Cortex of kidney (tissue), 1 donor: ENCODE data around the gene SLC4A1AP.

Experiments
- DNase-seq: peaks from one replicate; lab custom pipeline; 2025; lab: John Stamatoyannopoulos, UW

Gene SLC4A1AP

DNA sequence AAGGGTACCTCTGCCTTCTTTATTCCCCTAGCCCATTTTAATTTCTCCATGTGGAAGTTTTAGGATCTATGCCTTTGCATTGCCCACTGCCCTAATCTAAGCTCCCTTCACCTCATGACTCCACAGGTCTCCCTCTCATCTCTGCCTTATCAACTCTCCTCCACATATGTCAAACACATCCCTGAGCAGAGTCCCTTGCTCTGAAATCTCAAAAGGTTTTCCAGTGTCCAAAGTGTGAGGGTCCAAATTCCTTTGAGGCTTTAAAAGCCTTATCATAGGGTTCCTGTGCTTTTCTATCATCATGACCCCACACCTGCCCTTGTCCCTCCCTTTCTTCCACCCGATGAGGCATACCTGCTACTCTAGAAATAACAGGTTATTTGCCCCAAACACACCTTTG is 38.6 kb downstream of the SLC4A1AP start:
- no peak for DNase-seq

DNA sequence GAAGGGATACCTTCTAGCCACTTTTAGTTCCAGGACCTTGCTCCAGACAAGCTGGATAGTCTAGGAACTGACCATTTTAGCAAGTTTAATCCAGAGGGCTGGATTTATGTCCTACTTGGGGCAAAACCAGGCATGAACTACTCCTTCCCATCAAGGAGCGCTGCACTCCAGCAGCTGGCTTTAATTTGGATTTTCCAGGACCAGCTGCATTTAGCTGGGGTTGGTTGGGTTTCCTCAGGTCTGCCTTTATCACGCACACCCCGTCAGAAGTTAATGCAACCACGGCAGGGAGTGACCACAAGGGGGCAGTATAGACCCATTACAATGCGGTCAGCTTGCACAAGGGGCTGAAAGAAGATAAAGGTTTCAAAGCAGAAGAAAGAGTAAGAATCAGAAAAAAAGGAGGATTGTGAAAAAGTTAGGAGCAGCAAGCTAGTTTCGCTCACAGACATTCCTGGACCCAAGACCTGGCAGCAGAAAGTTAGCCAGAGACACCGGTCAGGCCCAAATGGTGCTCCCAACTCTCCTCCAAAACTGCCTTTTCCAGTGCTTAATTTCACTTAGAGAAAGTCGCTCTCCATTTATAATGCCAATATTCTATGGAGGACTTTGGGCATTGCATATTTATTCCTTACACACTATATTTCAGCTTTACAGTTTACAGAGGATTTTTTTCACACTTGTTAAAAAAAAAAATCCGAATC is 40.1 kb downstream of the SLC4A1AP start:
- no peak for DNase-seq

DNA sequence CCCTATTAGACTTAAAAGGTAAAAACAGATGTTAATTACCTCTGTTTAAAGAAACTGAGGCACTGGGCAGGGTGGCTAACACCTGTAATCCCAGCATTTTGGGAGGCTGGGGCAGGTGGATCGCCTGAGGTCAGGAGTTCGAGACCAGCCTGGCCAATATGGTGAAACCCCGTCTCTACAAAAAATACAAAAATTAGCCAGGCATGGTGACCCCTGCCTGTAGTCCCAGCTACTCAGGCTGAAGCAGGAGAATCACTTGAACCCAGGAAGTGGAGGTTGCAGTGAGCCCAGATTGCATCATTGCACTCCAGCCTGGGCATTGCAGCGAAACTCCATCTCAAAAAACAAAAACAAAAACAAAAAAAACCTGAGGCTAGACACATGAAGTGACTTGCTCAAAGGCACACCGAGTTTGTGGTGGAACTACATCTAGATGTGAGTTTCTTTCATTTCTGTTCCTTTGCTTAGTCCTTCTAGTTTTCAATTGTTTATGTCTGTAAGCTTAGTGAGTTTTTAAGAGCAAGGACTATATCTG is 40.7 kb downstream of the SLC4A1AP start:
- no peak for DNase-seq

DNA sequence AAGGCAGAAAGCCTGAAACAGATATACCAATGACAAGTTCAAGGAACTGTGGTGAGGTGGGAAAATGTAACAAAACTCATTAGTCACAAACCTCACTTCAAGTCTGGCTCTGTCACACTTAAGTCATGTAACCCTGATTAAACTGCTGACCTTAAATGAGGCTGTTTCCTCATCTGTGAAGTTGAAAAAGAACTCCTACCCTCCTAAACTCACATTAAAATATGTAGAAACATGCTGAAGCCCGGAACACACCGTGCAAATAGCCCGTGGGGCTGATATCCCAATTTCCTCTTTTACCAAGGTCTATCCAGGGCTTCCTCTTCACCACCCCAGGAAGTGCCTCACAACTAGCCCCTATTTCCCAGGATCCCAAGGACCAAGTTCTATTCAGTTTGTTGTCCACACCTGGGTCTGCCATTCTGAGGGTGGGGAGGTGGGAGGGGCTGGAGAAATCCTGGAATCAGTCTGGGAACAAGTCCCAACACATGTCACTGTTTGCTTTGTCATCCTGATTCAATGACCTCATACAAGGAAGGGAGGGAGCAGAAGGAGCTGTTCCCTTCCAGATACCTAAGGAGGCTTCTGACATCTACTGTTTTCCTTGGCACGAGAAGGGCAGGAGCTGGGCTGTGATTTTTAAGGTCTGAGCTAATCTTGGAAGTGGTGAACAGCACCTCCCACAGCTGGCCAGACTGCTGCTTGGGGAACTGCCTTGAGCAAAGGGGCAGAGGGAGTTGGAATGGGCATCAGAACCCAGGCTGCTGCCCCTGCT is 42.3 kb downstream of the SLC4A1AP start:
- DNase-seq, result no peak

DNA sequence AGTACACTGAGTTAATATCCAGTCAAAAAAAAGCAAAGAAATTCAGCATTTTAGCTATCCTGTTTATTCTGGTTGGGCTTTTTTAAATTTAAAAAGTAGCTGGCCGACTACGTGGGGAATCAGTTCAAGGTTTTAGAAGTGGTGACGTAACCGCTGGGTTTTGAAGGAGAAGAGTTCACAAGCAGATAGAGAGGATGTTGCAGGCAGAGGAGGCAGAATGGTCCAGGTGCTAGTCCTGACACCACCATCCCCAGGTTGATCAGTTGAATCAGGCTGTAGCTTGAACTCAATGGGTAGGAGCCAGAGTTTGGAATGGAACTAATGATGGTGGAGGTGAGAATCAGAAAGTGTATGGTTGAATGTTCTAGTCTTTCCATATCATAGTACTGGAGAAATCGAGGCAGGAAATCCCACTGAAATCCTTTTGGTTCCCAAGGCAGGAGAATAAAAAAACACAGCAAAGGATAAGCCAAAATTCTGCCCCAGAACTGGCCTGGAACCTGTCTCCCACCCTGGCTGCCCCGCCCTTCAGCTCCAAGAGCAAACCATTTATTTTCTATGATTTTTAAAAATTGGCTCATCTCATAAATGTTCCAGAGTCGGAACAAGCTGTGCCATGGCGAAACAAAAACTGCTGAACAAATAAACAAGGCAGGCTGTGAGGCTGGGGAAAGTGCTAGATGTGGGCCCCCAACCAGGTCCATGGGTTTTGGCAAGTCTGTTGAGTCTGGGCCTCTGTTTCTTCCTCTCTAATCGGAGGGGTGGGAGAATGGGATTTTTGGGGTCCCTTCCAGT is 44.0 kb downstream of the SLC4A1AP start:
- DNase-seq, result no peak

DNA sequence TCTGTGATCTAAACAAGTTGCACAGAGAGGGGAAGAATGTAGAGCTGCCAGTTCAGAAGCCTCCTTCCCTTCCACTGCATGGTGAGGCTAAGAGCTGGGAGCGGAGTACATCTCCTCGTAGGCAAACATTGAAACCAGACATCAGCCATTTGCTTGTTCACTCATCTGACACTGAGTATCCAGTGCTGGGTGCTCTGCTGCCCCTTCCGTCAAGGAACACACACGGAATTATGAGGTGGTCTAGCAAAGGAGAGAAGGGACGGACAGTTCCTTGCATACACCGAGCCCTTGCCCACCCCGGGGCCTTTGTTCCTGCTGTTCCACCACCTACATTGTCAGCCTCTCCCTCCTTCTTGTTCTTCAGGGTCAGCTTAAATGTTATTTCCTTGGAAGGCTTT is 44.6 kb downstream of the SLC4A1AP start:
- no peak for DNase-seq

DNA sequence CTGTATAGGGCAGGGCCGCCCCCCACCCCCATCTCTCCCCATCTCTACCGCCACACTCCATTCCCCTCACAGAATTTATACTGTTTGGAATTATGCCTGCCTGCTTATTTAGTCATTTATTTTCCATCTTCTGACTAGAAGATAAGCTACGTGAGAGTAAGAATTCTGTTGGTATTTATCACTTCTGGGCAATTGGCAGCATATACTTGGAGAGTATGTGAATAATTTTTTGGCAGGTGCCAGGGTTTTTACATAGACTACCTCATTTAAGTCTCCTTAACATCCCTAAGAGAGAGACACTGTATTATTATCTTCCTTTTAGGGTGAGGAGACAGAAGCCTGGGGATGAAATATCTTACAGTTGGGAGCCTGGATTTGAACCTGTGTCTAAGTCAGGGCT is 45.0 kb downstream of the SLC4A1AP start:
- DNase-seq, result no peak

DNA sequence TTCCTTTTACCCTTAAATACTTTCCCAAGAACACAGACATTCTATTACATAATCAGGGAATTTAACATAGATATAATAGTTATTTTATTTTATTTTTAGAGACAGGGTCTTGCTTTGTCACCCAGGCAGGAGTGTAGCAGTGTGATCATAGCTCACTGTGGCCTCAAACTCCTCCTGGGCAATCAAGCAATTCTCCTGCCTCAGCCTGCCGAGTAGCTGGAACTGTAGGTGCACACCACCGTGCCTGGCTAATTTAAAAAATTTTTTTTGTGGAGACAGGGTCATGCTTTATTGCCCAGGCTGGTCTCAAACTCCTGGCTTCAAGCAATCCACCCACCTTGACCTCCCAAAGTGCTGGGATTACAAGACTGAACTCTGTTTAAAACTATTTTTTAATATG is 45.6 kb downstream of the SLC4A1AP start:
- DNase-seq, result no peak

DNA sequence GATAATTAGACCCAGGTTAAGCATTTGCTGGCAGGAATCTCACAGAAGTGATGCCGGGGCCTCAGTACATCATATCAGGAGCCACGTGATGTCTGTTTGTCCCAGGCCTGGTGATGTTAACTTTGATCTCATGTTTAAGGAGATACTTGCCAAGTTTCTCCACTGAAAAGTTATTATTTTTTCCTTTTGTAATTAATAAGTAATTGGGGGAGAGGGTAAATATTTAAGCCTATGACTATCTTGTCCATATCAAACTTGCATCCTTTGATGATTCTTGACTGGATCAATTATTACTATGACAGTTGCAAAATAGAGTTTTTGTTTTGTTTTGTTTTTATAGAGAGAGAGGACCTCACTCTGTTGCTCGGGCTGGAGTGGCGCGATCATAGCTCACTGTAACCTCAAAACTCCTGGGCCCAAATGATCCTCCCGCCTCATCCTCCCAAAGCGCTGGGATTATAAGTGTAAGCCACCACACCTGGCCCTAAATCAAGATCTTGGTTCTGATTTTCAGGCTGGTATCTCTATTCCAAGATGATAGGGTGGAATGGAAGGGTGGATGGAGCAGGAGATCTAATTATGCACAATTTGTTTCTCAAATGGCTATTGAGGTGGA is 46.4 kb downstream of the SLC4A1AP start:
- DNase-seq, result no peak

DNA sequence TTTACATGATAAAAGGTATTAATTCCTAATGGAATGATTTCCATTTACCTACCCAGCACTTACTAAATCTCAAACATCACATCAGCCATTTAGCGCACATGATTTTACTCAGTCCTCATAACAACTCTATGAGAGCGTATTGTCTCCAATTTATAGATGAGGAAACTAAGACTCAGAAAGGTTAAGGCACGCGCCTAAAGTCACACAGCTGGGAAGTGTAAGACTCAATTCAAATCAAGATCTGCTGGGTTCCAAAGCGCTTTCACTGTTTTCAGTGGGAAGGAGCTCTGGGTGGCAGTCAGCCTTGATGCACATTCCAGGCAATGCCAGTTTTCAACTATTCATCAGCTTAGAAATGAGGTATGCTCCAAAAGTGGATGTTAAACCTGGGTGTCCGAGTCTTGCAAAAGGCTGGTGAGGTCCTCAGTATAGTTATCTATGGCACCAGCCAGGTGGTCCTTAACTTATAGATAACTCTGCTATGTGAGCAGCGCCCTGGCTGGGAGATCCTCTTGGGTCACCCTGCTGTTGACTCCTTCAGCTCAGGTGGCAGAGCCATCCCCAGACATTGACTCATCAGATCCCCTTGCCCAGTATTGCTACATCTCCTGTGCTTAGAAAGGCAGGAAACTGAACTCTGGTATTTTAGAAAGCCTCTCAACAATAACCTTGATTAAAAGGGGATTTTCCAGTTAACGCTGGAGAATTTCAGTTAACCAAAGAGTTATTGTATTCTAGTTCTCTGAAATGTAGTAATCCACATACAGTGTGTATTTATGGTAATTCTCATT is 47.1 kb downstream of the SLC4A1AP start:
- no peak for DNase-seq

DNA sequence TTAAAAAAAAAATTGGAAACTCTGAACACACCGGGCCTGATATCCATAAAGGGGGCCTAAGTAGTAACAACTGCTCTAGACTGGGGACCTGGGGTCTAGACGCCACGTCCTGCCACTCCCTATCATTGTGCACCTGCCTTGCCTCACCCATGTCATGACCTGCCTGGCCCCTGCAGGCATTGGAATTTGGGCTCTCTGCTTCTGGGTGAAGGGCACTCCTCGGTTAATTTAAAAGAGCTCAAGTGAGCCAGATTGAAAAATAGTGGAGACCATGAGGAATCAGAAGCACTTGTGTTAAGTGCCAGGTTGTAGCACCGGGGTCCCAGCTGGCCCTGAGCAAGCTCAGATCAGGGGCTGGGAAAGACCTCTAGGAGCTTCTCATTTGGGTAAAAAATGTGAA is 48.1 kb downstream of the SLC4A1AP start:
- DNase-seq, result no peak

DNA sequence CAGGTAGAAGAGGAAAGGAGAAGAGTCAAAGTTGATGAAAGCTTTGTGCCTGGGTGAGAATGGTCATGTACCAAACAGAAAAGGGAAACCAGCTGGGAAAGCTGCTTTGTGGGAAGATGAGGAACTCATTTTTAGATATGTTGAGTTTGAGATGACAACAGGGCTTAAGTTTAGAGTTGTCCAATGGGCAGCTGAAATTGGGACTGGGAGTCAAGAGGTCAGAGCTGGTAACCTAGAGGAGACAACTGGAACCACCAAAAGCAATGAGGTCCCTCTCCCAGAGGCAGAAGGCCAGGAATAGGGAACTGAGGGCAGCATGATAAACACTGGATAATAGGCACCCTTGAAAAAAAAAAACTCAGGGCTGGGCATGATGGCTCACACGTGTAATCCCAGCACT is 48.8 kb downstream of the SLC4A1AP start:
- DNase-seq, result no peak

DNA sequence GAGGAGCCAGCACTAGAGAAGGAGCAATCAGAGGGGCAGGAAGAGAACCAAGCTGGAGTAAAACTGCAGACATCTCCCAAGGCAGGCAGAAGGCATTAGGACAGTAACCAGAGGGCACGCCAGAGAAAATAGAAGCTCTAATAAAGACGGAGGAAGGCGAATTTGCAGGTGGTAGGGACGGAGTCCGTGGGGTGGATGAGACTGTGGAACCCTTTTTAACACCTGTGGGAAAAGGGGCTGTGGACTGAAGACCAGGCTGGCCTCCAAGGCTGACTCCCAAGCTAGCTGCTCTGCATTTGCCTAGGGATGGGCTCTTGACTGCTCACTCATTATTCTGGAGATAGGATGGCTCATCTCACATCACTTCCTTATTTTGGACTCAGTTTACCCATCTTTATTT is 49.5 kb downstream of the SLC4A1AP start:
- no peak for DNase-seq

DNA sequence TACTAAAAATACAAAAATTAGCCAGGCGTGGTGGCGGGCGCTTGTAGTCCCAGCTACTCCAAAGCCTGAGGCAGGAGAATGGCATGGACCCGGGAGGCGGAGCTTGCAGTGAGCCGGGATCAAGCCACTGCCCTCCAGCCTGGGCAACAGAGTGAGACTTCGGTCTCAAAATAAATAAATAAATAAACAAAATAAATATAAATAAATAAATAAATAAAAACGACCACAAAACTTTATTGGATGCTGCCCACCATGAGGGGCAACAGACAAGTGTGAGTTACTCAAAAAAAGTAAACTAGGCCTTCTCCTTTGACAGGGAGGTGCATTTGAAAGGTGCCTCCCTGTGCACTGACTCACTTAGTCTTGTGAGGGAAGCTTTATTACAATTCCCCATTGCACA is 50.4 kb downstream of the SLC4A1AP start:
- DNase-seq, result no peak

DNA sequence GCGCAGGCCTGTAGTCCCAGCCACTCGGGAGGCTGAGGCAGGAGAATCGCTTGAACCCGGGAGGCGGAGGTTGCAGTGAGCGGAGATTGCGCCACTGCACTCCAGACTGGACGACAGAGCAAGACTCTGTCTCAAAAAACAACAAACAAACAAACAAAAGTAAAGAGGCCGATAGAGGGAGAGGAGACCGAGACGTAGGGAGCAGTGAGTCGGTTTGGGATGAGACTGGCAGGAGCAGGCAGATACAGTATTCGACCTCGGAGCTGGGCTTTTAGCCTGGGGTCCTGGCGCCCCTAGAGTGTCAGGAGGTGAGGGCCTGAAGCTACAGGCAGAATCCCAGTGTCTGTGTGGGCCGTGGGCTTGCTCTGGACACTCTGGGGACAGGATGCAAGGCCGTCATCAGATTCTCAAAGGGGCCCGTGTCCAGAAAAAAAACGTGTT is 51.2 kb downstream of the SLC4A1AP start:
- DNase-seq, result no peak

DNA sequence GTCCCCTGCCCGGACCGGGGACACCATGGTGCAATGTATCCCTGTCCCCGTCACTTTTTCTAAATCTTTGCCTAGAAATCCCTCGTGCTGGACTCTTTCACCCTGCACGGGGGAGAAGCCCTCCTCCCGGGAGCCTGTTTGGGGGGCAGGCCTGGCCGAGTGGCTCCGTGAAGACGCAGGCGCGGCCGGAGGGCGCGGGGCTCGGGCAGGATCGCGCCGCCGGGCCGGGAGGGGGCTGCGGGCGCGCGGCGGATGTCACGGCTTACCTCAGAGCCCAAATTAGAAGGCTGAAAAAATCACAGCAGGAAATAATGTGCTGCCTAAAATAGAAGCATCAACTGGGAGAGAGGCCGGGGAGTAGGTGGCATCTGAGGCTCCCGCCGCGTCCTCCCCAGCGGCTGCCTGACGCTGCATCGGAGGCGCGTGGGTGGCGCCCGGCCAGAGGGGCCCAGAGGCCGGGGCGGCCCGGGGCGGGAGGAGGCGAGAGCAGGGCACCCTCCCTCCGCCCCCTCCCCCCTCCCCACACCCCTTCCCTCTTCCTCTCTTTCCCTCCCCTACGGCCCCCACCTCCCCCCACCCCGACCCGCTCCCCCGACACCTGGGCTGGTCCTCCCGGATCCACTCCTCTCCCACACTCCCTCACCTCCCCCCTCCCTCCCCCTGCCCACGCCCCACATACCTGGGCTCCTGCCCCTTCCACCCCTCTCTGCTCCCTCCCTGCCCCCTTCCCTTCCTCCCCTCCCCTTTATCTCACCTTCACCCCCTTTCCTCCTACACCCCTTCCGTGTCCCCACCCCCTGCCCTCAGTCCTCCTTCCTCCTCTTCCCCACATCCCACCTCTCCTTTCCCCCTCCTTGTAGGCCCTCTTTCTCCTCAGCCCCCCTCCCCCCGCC is 51.9 kb downstream of the SLC4A1AP start:
- no peak for DNase-seq

DNA sequence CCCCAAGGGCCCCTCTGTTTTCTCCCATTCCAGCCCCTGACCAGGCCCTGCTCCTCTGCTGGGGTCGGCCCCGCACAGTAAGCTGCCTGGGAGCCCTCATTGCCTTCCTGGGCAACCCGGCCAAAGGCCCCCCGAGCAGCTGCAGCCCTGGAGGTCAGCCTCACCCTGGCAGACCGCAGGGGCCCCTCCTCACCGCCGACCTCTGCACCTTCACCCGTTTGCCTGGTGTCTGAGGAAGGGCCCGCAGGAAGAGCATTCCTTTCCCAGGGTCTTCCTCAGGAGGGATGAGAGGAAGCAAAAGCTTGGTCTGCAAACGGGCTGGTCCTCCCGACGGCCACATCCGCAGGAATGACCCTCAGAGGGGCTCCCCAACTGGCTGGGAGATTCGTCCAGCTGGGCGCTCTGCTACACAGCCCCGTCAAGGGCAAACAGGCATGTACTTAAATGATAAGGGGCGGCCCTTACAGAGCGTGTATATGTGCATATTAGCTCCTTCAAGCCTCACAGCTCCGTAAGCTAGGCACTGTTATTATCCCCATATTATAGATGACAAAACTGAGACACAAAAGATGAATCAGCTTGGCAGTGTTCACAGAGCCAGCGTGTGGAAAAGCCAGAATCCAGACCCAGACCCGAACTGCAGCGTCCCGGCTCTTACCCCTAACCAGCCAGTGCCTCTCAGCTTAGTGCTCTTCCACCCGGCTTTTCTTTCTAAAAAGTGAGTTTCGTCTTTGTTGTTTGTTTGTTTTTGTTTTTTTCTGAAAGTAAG is 52.8 kb downstream of the SLC4A1AP start:
- DNase-seq, result no peak

DNA sequence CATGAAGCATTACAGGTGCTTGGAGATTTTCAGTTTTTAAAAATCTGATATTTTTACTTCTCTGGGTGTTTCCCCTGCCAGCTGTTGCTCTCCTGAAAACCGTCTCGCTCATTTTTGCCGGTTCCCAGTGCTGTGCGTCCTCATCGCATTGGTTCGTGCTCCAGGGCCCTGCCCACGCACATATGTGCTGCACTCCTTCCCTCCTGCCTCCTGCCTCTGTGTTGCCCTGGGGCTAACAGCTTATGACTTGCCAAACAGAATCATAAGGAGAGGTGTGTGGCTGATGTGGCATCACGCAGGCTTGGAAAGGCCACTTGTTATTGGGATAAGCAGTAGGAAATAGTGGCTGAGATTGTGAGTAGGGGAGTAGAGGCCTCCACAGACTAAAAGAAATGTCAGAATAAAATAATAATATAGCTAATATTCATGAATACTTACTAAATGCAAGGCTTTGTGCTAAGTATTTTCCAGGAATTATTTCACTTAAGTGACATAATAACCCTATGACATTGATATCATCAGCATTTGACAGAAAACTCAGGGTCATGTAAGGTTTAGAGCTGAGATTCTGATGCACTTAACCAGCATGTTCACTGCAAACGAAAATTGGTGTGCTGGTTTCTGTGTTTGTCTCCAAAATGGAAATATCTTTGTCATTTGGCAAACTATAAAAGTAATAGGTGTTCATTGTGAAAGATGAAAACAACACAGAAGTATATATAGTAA is 53.5 kb downstream of the SLC4A1AP start:
- DNase-seq, result no peak
